Left kidney (tissue), 1 donor: Measurements from ENCODE around the gene GYG1. TPM values are rescaled to one million over a fixed set of nuclear protein-coding genes. Genes with fewer than 3 reads are reported as not detected.

Source experiments
- polyA plus RNA-seq: library from polyadenylated mRNA; unstranded; fragments of 120-200 nt; gene quantifications from one replicate; pipeline ENCODE4 v1.2.1, GENCODE V29; 2013; ENCODE audit not compliant: insufficient read length

The GYG1 gene
- polyA plus RNA-seq, 1 donor: 30.4 TPM

Other genes with a start within 250 kb of the GYG1 start
- 0.90 TPM for gene CPB1, start 163.7 kb upstream of the GYG1 start, polyA plus RNA-seq
- 0.48 TPM for gene CPA3, start 126.2 kb upstream of the GYG1 start, polyA plus RNA-seq
- gene HLTF, start 95.0 kb downstream of the GYG1 start, polyA plus RNA-seq: 58.6 TPM
- 39.6 TPM for gene HPS3, start 138.1 kb downstream of the GYG1 start, polyA plus RNA-seq
- gene CP, start 230.3 kb downstream of the GYG1 start, polyA plus RNA-seq: 0.70 TPM